ENCODE results near the gene KCNK4. TPM values are rescaled to one million over a fixed set of nuclear protein-coding genes. Genes with fewer than 3 reads are reported as not detected.

KCNK4 gene
- total and polyA plus RNA-seq, 2 of the 13 experiments (the other 11 are each of a cell fraction or from before 2014, with no cell fraction given), result not detected

DNA sequence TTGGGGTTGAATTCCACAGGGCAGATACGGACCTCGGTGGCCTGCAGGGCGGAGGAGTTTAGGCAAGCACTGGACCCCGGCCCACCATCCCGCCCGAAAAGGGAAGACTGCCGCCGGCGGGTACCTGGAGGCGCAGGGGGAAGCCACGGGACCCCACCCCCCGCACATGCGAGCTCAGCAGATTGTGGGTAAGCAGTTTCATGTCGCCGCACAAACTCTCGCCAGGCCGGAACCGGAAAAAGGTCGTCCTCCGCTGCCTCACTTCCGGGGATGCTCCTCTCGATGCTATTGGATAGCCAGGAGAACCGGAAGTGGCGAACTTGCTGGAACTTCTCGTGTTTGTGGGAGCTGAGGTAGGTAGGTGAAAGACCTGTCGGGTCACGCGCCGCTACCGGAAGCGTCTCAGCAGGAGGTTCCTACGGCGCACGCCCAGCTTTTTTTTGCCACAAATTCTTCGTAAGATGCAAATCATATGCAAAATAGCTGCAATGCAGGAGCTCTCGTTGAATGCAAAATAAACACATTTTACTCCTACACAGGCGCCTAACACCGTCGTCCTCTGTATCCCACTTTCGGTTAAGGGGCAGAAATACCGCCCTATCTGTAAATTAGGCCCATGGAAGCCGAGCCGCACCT, 26.3 kb downstream of the KCNK4 start, which contains the start of gene TRMT112 (continued):
- TF ChIP-seq GFI1 (CRISPR knock-in tag; IDR thresholded peaks at IDR 0.05; ENCODE audit: borderline replicate concordance) (no peak), PCBP2 (optimal IDR thresholded peaks at IDR 0.05; ENCODE audit: low read depth, low read length, poor library complexity, severe bottlenecking) (no peak), ZNF460 (CRISPR knock-in tag; IDR thresholded peaks at IDR 0.05; ENCODE audit: borderline replicate concordance) (no peak), ZNF546 (CRISPR knock-in tag; conservative IDR thresholded peaks at IDR 0.05) (no peak), MZF1 (CRISPR knock-in tag; IDR thresholded peaks at IDR 0.05; ENCODE audit: borderline replicate concordance) (no peak), IKZF4 (CRISPR knock-in tag; IDR thresholded peaks at IDR 0.05; ENCODE audit: borderline replicate concordance, low read depth, not compliant biosample characterization) (no peak), ZNF510 (CRISPR knock-in tag; IDR thresholded peaks at IDR 0.05; ENCODE audit: low read depth) (no peak), SP2 (CRISPR knock-in tag; IDR thresholded peaks at IDR 0.05) (peak; percentile 83), GTF3A (CRISPR knock-in tag; conservative IDR thresholded peaks at IDR 0.05) (no peak), ZNF841 (CRISPR knock-in tag; IDR thresholded peaks at IDR 0.05; ENCODE audit: borderline replicate concordance) (no peak), DPF2 (CRISPR knock-in tag; IDR thresholded peaks at IDR 0.05; ENCODE audit: borderline replicate concordance, low read depth) (no peak), MAZ (IDR thresholded peaks at IDR 0.05; ENCODE audit: borderline replicate concordance, low read depth, low read length) (no peak; the same call in 1 of the 2 replicates), MAZ (CRISPR knock-in tag; IDR thresholded peaks at IDR 0.05; ENCODE audit: low read depth) (peak; percentile 72), ZNF598 (CRISPR knock-in tag; IDR thresholded peaks at IDR 0.05; ENCODE audit: borderline replicate concordance) (no peak), ZBTB20 (CRISPR knock-in tag; IDR thresholded peaks at IDR 0.05; ENCODE audit: borderline replicate concordance, low read depth) (no peak), GZF1 (CRISPR knock-in tag; IDR thresholded peaks at IDR 0.05) (no peak), NR2C2 (CRISPR knock-in tag; IDR thresholded peaks at IDR 0.05; ENCODE audit: borderline replicate concordance) (peak; percentile 86), YEATS2 (CRISPR knock-in tag; IDR thresholded peaks at IDR 0.05; ENCODE audit: borderline replicate concordance) (peak; percentile 78; the same call in 1 of the 2 replicates), ZNF547 (CRISPR knock-in tag; IDR thresholded peaks at IDR 0.05) (no peak), DNMT3B (CRISPR knock-in tag; conservative IDR thresholded peaks at IDR 0.05) (peak; percentile 36; the same call in 1 of the 2 replicates), SIN3B (IDR thresholded peaks at IDR 0.05; ENCODE audit: low read length) (no peak; the same call in 1 of the 2 replicates), EP300 (IDR thresholded peaks at IDR 0.05; ENCODE audit: low read depth in 2 of 2, low read length in 2 of 2) (0 out of 4 replicates have a peak, but pooled peaks have one; percentile 5 to 15), EP300 (CRISPR knock-in tag; IDR thresholded peaks at IDR 0.05; ENCODE audit: borderline replicate concordance) (no peak)
- TF ChIP-seq, protein P1, sequence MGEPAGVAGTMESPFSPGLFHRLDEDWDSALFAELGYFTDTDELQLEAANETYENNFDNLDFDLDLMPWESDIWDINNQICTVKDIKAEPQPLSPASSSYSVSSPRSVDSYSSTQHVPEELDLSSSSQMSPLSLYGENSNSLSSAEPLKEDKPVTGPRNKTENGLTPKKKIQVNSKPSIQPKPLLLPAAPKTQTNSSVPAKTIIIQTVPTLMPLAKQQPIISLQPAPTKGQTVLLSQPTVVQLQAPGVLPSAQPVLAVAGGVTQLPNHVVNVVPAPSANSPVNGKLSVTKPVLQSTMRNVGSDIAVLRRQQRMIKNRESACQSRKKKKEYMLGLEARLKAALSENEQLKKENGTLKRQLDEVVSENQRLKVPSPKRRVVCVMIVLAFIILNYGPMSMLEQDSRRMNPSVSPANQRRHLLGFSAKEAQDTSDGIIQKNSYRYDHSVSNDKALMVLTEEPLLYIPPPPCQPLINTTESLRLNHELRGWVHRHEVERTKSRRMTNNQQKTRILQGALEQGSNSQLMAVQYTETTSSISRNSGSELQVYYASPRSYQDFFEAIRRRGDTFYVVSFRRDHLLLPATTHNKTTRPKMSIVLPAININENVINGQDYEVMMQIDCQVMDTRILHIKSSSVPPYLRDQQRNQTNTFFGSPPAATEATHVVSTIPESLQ (CRISPR knock-in tag; conservative IDR thresholded peaks at IDR 0.05), result no peak
- TF ChIP-seq, protein P2, sequence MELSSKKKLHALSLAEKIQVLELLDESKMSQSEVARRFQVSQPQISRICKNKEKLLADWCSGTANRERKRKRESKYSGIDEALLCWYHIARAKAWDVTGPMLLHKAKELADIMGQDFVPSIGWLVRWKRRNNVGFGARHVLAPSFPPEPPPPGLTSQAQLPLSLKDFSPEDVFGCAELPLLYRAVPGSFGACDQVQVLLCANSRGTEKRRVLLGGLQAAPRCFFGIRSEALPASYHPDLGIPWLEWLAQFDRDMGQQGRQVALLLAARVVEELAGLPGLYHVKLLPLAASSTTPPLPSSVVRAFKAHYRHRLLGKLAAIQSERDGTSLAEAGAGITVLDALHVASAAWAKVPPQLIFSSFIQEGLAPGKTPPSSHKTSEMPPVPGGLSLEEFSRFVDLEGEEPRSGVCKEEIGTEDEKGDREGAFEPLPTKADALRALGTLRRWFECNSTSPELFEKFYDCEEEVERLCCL (CRISPR knock-in tag; IDR thresholded peaks at IDR 0.05; ENCODE audit: borderline replicate concordance), result no peak
- TF ChIP-seq, protein P3, sequence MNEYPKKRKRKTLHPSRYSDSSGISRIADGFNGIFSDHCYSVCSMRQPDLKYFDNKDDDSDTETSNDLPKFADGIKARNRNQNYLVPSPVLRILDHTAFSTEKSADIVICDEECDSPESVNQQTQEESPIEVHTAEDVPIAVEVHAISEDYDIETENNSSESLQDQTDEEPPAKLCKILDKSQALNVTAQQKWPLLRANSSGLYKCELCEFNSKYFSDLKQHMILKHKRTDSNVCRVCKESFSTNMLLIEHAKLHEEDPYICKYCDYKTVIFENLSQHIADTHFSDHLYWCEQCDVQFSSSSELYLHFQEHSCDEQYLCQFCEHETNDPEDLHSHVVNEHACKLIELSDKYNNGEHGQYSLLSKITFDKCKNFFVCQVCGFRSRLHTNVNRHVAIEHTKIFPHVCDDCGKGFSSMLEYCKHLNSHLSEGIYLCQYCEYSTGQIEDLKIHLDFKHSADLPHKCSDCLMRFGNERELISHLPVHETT (CRISPR knock-in tag; conservative IDR thresholded peaks at IDR 0.05), result peak; percentile 84

All from HepG2 (cell line).